Neuronal stem cell (in vitro differentiated cells): ENCODE results near the gene MEG3.
A peak's percentile ranks its signal among the peaks of the same experiment; 100 is the strongest.

Experiments used
- DNase-seq: peaks from one replicate; pipeline ENCODE4 v3.0.0-alpha.2; 2013; ENCODE audit warnings: low spot score
- H2AFZ ChIP-seq: one replicate; pipeline ENCODE4 v1.6.1; 2013; ENCODE audit warnings: mild to moderate bottlenecking, low read length, inconsistent platforms
- H2AK5ac ChIP-seq: 2 replicates; pipeline ENCODE4 v1.6.1; 2013; ENCODE audit warnings: low read depth, mild to moderate bottlenecking, inconsistent platforms, low read length, moderate library complexity, mixed read lengths
- H2BK120ac ChIP-seq: 2 replicates; pipeline ENCODE4 v1.6.1; 2013; ENCODE audit warnings: low read depth, mild to moderate bottlenecking, inconsistent platforms, low read length, moderate library complexity, mixed read lengths
- H2BK12ac ChIP-seq: one replicate; pipeline ENCODE4 v1.6.1; 2013; ENCODE audit warnings: low read length, inconsistent platforms
- H2BK15ac ChIP-seq: 2 replicates; pipeline ENCODE4 v1.6.1; 2013; ENCODE audit warnings: mild to moderate bottlenecking, low read length, inconsistent platforms, mixed read lengths
- H2BK5ac ChIP-seq: one replicate; pipeline ENCODE4 v1.6.1; 2013; ENCODE audit warnings: inconsistent platforms, mild to moderate bottlenecking, low read length, moderate library complexity
- H3K14ac ChIP-seq: one replicate; pipeline ENCODE4 v1.6.1; 2013; ENCODE audit warnings: low read length, inconsistent platforms
- H3K18ac ChIP-seq: 2 replicates; pipeline ENCODE4 v1.6.1; 2013; ENCODE audit warnings: low read length, inconsistent platforms
- H3K23ac ChIP-seq: 2 replicates; pipeline ENCODE4 v1.6.1; 2013; ENCODE audit warnings: low read depth, mild to moderate bottlenecking, mixed read lengths, low read length, inconsistent platforms; ENCODE audit not compliant: poor library complexity
- H3K27ac ChIP-seq: replicated peaks from 3 replicates; pipeline ENCODE4 v1.5.1; 2013; ENCODE audit warnings: low read length, inconsistent platforms
- H3K27me3 ChIP-seq, 3 experiments: 2 replicates each; pipeline ENCODE4 v1.6.1; 2013; ENCODE audit warnings: low read length in 3 of 3, mild to moderate bottlenecking in 2 of 3, inconsistent platforms in 1 of 3, low read depth in 1 of 3, mixed read lengths in 1 of 3, moderate library complexity in 1 of 3; ENCODE audit not compliant: control insufficient read depth in 3 of 3, insufficient read depth in 3 of 3
- H3K36me3 ChIP-seq, 2 donors: replicated peaks in 1 of 2; 2 replicates each; pipeline ENCODE4 v1.6.1; 2013; ENCODE audit warnings: low read length in 2 of 2; ENCODE audit not compliant: control insufficient read depth in 2 of 2, insufficient read depth in 2 of 2
- H3K4ac ChIP-seq: 2 replicates; pipeline ENCODE4 v1.6.1; 2013; ENCODE audit warnings: inconsistent platforms, mild to moderate bottlenecking, low read length, moderate library complexity
- H3K4me1 ChIP-seq, 2 donors: 1 replicate in 1 of 2; 2 replicates in 1 of 2; pipeline ENCODE4 v1.6.1; 2013; ENCODE audit warnings: low read length in 2 of 2, low read depth in 1 of 2; ENCODE audit not compliant: control insufficient read depth in 2 of 2, insufficient read depth in 1 of 2
- H3K4me2 ChIP-seq: one replicate; pipeline ENCODE4 v1.6.1; 2013; ENCODE audit warnings: mild to moderate bottlenecking, low read length, inconsistent platforms; ENCODE audit not compliant: insufficient read depth, poor library complexity, severe bottlenecking
- H3K4me3 ChIP-seq, 2 donors: 2 replicates each; pipeline ENCODE4 v1.5.1; 2013; ENCODE audit warnings: low read length in 2 of 2, mild to moderate bottlenecking in 2 of 2, inconsistent platforms in 1 of 2, moderate library complexity in 1 of 2
- H3K79me1 ChIP-seq: one replicate; pipeline ENCODE4 v1.6.1; 2013; ENCODE audit warnings: low read depth, mild to moderate bottlenecking, inconsistent platforms, low read length, moderate library complexity
- H3K9ac ChIP-seq: one replicate; pipeline ENCODE4 v1.6.1; 2013; ENCODE audit warnings: mild to moderate bottlenecking, low read depth, low read length, inconsistent platforms; ENCODE audit not compliant: poor library complexity
- H3K9me3 ChIP-seq, 2 donors: replicated peaks in 1 of 2; 2 replicates each; pipeline versions ENCODE3 to v1.6.1; 2013; ENCODE audit warnings: low read length in 2 of 2, mild to moderate bottlenecking in 2 of 2, inconsistent platforms in 1 of 2, low read depth in 1 of 2, mixed read lengths in 1 of 2, moderate library complexity in 1 of 2; ENCODE audit not compliant: control insufficient read depth in 2 of 2, insufficient read depth in 1 of 2
- H4K8ac ChIP-seq: one replicate; pipeline ENCODE4 v1.6.1; 2013; ENCODE audit warnings: low read depth, mild to moderate bottlenecking, inconsistent platforms, low read length, moderate library complexity
- H4K91ac ChIP-seq: one replicate; pipeline ENCODE4 v1.6.1; 2013; ENCODE audit warnings: low read length, low read depth, mild to moderate bottlenecking, inconsistent platforms; ENCODE audit not compliant: poor library complexity
- WGBS, 2 donors: extraction: QIAGEN DNeasy Blood & Tissue Kit; methylation state at CpG; one replicate each; pipeline ENCODE4 v1.1.7; 2013; ENCODE audit warnings: missing lambda C conversion rate in 2 of 2, mixed read lengths in 1 of 2; ENCODE audit not compliant: insufficient read length in 2 of 2, insufficient replicate concordance in 1 of 2; ENCODE audit errors: extremely low coverage in 2 of 2; 5-methylcytosine and 5-hydroxymethylcytosine counted together

The MEG3 gene

GRCh38 chr14:100903134-100903468 lies 77.2 kb downstream of the MEG3 start:
- Histone ChIP-seq H3K9ac (peak overlapping the region; percentile 83), H2AFZ (peak overlapping the region; percentile 80), H3K36me3 (no peaks in the 10 kb centered on the region), H2AK5ac (peak overlapping the region; percentile 87), H4K8ac (no peak overlapping the region), H2BK5ac (peak overlapping the region; percentile 76), H2BK15ac (peak overlapping the region; percentile 96), H3K4ac (peak overlapping the region; percentile 17), H4K91ac (no peak overlapping the region), H3K4me3 (no peak overlapping the region), H3K27ac (peak overlapping the region; percentile 63), H3K4me2 (no peak overlapping the region), H3K4me1 (peaks cover 51 to 53% of the 10 kb centered on the region in 2 donors), H3K23ac (no peak overlapping the region), H3K9me3 (peaks cover 0 to 6% of the 10 kb centered on the region in 2 donors), H2BK120ac (peak overlapping the region; percentile 78), H3K18ac (peak overlapping the region; percentile 96), H3K27me3 (no peaks in the 10 kb centered on the region), H2BK12ac (peak overlapping the region; percentile 92), H3K79me1 (no peaks in the 10 kb centered on the region), H3K14ac (no peak overlapping the region)
- WGBS, 2 donors = no CpG with 5 or more reads among the region's 10 CpGs
- no peak for DNase-seq

GRCh38 chr14:100903672-100904185 lies 77.8 kb downstream of the MEG3 start, which contains the start of gene RTL1:
TSS of gene RTL1 (minus strand) at chr14:100903722. CDS start at chr14:100884788, 18,934 bp downstream.
- H3K27ac ChIP-seq = peak within 1 kb of the TSS; percentile 63
- no peak for DNase-seq

GRCh38 chr14:100904307-100905087 lies 78.6 kb downstream of the MEG3 start:
- peak overlapping the region; percentile 93 for H3K18ac ChIP-seq
- H2BK12ac ChIP-seq = no peak overlapping the region
- H3K27me3 ChIP-seq = no peaks in the 10 kb centered on the region
- H3K36me3 ChIP-seq = no peaks in the 10 kb centered on the region
- no CpG with 5 or more reads among the region's 45 CpGs for WGBS, 2 donors
- H3K9me3 ChIP-seq = peaks cover 2 to 9% of the 10 kb centered on the region in 2 donors
- H3K9ac ChIP-seq = peak overlapping the region; percentile 75
- H2AFZ ChIP-seq = peak overlapping the region; percentile 88
- peak overlapping the region; percentile 50 for H2BK120ac ChIP-seq
- H3K4me2 ChIP-seq = peak overlapping the region; percentile 85
- no peak overlapping the region for H4K8ac ChIP-seq
- H3K4ac ChIP-seq = no peak overlapping the region
- no peak overlapping the region for H2BK15ac ChIP-seq
- peak overlapping the region; percentile 41 for H3K14ac ChIP-seq
- no peak overlapping the region for H3K23ac ChIP-seq
- peak overlapping the region; percentile 69 for H4K91ac ChIP-seq
- H2BK5ac ChIP-seq = peak overlapping the region; percentile 76
- peak; percentile 73 for DNase-seq
- peak overlapping the region; percentile 36 to 72 for H3K4me3 ChIP-seq
- H3K79me1 ChIP-seq = no peaks in the 10 kb centered on the region
- H2AK5ac ChIP-seq = peak overlapping the region; percentile 87
- peaks cover 41 to 50% of the 10 kb centered on the region in 2 donors for H3K4me1 ChIP-seq
- H3K27ac ChIP-seq = no peak overlapping the region

More at GRCh38 chr14:100903672-100904185, 77.8 kb downstream of the MEG3 start, which contains the start of gene RTL1:
- H3K9ac ChIP-seq = peak within 1 kb of the TSS; percentile 83
- H3K79me1 ChIP-seq = no peaks in the 10 kb centered on the region
- peak within 1 kb of the TSS; percentile 98 for H2AK5ac ChIP-seq
- H3K4me3 ChIP-seq = peak within 1 kb of the TSS in 1 of 2 donors; percentile 36
- H3K4ac ChIP-seq = peak within 1 kb of the TSS; percentile 60
- peak within 1 kb of the TSS; percentile 96 for H2BK15ac ChIP-seq
- peak within 1 kb of the TSS; percentile 96 for H3K18ac ChIP-seq
- H3K36me3 ChIP-seq = no peaks in the 10 kb centered on the region
- no peak within 1 kb of the TSS for H3K14ac ChIP-seq
- H3K4me2 ChIP-seq = peak within 1 kb of the TSS; percentile 85
- H4K91ac ChIP-seq = peak within 1 kb of the TSS; percentile 77
- peak within 1 kb of the TSS; percentile 95 for H2BK5ac ChIP-seq
- peak within 1 kb of the TSS; percentile 78 for H2BK120ac ChIP-seq
- no peaks in the 10 kb centered on the region for H3K27me3 ChIP-seq
- H3K4me1 ChIP-seq = peaks cover 49 to 50% of the 10 kb centered on the region in 2 donors
- H4K8ac ChIP-seq = no peak within 1 kb of the TSS
- H2BK12ac ChIP-seq = peak within 1 kb of the TSS; percentile 92
- H3K9me3 ChIP-seq = peaks cover 0 to 6% of the 10 kb centered on the region in 2 donors
- no CpG with 5 or more reads among the region's 12 CpGs for WGBS, 2 donors
- H2AFZ ChIP-seq = peak within 1 kb of the TSS; percentile 88
- no peak within 1 kb of the TSS for H3K23ac ChIP-seq

- no peak overlapping the region for H3K4ac ChIP-seq
- peak overlapping the region; percentile 88 for H2AFZ ChIP-seq
- H2BK12ac ChIP-seq = peak overlapping the region; percentile 27
- no peak overlapping the region for H2BK5ac ChIP-seq
- H3K14ac ChIP-seq = no peak overlapping the region
- no peak overlapping the region for H3K23ac ChIP-seq
- H3K79me1 ChIP-seq = no peaks in the 10 kb centered on the region
- H3K4me1 ChIP-seq = peaks cover 38 to 45% of the 10 kb centered on the region in 2 donors
- no peak overlapping the region for H3K27ac ChIP-seq
- peak overlapping the region; percentile 88 for H3K18ac ChIP-seq
- H2BK120ac ChIP-seq = no peak overlapping the region
- no peaks in the 10 kb centered on the region for H3K27me3 ChIP-seq
- H2AK5ac ChIP-seq = peak overlapping the region; percentile 59
- no peak overlapping the region for H4K8ac ChIP-seq
- H4K91ac ChIP-seq = peak overlapping the region; percentile 87
- H3K9me3 ChIP-seq = peaks cover 9 to 11% of the 10 kb centered on the region in 2 donors
- no peak overlapping the region for H3K9ac ChIP-seq
- WGBS, 2 donors = no CpG with 5 or more reads among the region's 12 CpGs
- no peak for DNase-seq
- H2BK15ac ChIP-seq = no peak overlapping the region
- H3K4me2 ChIP-seq = no peak overlapping the region
- no peaks in the 10 kb centered on the region for H3K36me3 ChIP-seq
- peak overlapping the region in 1 of 2 donors; percentile 36 for H3K4me3 ChIP-seq
Measured at GRCh38 chr14:100905166-100905565, 79.2 kb downstream of the MEG3 start.
